HEK293 (cell line): ENCODE results near the gene RIT1.

Experiments used
- CTCF ChIA-PET: fragments of 350-600 bp; formaldehyde crosslinking; extraction: SDS; loops from one replicate; lab custom pipeline; 2021; ENCODE audit warnings: antibody characterized with exemption; lab: Yijun Ruan, JAX
- POLR2A ChIA-PET: fragments of 300-600 bp; formaldehyde crosslinking; extraction: SDS; loops from one replicate; lab custom pipeline; 2020; ENCODE audit warnings: antibody characterized with exemption, inconsistent platforms; lab: Yijun Ruan, JAX
- H3K27ac ChIP-seq: fragments of 200-500 bp; sonication (Bioruptor generic); 2 replicates; pipeline ENCODE4 v1.5.1; 2014; ENCODE audit warnings: low read depth, low read length, control low read depth, inconsistent platforms; ENCODE audit errors: extremely low read depth
- H3K36me3 ChIP-seq, 2 experiments: fragments of 200-500 bp in 1 of 2; sonication (Bioruptor generic) in 1 of 2; 1 replicate in 1 of 2; 2 replicates in 1 of 2; pipeline ENCODE4 v1.5.1; 2014 to 2017; ENCODE audit warnings: inconsistent platforms in 2 of 2, low read length in 2 of 2; ENCODE audit not compliant: control insufficient read depth in 2 of 2, insufficient read depth in 1 of 2
- H3K4me1 ChIP-seq: fragments of 200-500 bp; sonication (Bioruptor generic); 2 replicates; pipeline ENCODE4 v1.5.1; 2014; ENCODE audit warnings: mild to moderate bottlenecking, low read length, inconsistent platforms; ENCODE audit not compliant: control insufficient read depth, insufficient read depth
- H3K4me3 ChIP-seq: 2 replicates; pipeline ENCODE4 v1.5.1; 2011; ENCODE audit warnings: low read depth, mild to moderate bottlenecking, control low read depth, low read length, moderate library complexity
- H3K9me3 ChIP-seq: fragments of 200-500 bp; sonication (Bioruptor generic); 2 replicates; pipeline ENCODE4 v1.5.1; 2014; ENCODE audit warnings: low read depth, low read length, inconsistent platforms; ENCODE audit not compliant: control insufficient read depth, insufficient read depth
- EGR2 ChIP-seq: fragments of 450-650 bp; formaldehyde crosslinking; IDR thresholded peaks from 2 replicates; pipeline ENCODE4 v1.5.1; 2016; ENCODE audit warnings: low read depth, missing biosample characterization, missing genetic modification characterization
- GLIS1 ChIP-seq: fragments of 450-650 bp; formaldehyde crosslinking; IDR thresholded peaks from 2 replicates; pipeline ENCODE4 v1.5.1; 2016; ENCODE audit warnings: missing biosample characterization, missing genetic modification characterization
- KLF10 ChIP-seq: fragments of 450-650 bp; IDR thresholded peaks from 2 replicates; pipeline ENCODE4 v1.5.1; 2018; ENCODE audit warnings: missing biosample characterization, mild to moderate bottlenecking, missing genetic modification characterization
- KLF16 ChIP-seq: fragments of 450-650 bp; formaldehyde crosslinking; IDR thresholded peaks from 2 replicates; pipeline ENCODE4 v1.5.1; 2017; ENCODE audit warnings: missing biosample characterization, missing genetic modification characterization
- KLF7 ChIP-seq: fragments of 450-650 bp; formaldehyde crosslinking; IDR thresholded peaks from 2 replicates; pipeline ENCODE4 v1.5.1; 2016; ENCODE audit warnings: missing biosample characterization, missing genetic modification characterization, borderline replicate concordance
- KLF8 ChIP-seq: fragments of 450-650 bp; formaldehyde crosslinking; IDR thresholded peaks from 2 replicates; pipeline ENCODE4 v1.5.1; 2016; ENCODE audit warnings: missing biosample characterization, missing genetic modification characterization
- KLF9 ChIP-seq: fragments of 450-650 bp; formaldehyde crosslinking; IDR thresholded peaks from 2 replicates; pipeline ENCODE4 v1.5.1; 2016; ENCODE audit warnings: missing biosample characterization, missing genetic modification characterization, low read depth
- PRDM10 ChIP-seq: fragments of 450-650 bp; formaldehyde crosslinking; IDR thresholded peaks from 2 replicates; pipeline ENCODE4 v1.5.1; 2016; ENCODE audit warnings: missing biosample characterization, missing genetic modification characterization
- PRDM6 ChIP-seq: fragments of 450-650 bp; formaldehyde crosslinking; IDR thresholded peaks from 2 replicates; pipeline ENCODE4 v1.5.1; 2017; ENCODE audit warnings: missing biosample characterization, missing genetic modification characterization
- SP7 ChIP-seq: fragments of 450-650 bp; formaldehyde crosslinking; IDR thresholded peaks from 2 replicates; pipeline ENCODE4 v1.5.1; 2016; ENCODE audit warnings: missing biosample characterization, missing genetic modification characterization
- WT1 ChIP-seq: fragments of 450-650 bp; formaldehyde crosslinking; IDR thresholded peaks from 2 replicates; pipeline ENCODE4 v1.5.1; 2016; ENCODE audit warnings: missing biosample characterization, missing genetic modification characterization
- YY1 ChIP-seq: fragments of 450-650 bp; formaldehyde crosslinking; IDR thresholded peaks from 2 replicates; pipeline ENCODE4 v1.5.1; 2018; ENCODE audit warnings: missing biosample characterization, missing genetic modification characterization
- ZBTB1 ChIP-seq: fragments of 450-650 bp; formaldehyde crosslinking; IDR thresholded peaks from 2 replicates; pipeline ENCODE4 v1.5.1; 2016; ENCODE audit warnings: missing biosample characterization, missing genetic modification characterization
- ZBTB48 ChIP-seq: fragments of 450-650 bp; formaldehyde crosslinking; IDR thresholded peaks from 2 replicates; pipeline ENCODE4 v1.5.1; 2016; ENCODE audit warnings: missing biosample characterization, missing genetic modification characterization
- ZEB2 ChIP-seq: fragments of 450-650 bp; formaldehyde crosslinking; IDR thresholded peaks from 2 replicates; pipeline ENCODE4 v1.5.1; 2016; ENCODE audit warnings: missing biosample characterization, missing genetic modification characterization
- ZFHX2 ChIP-seq: fragments of 450-650 bp; formaldehyde crosslinking; conservative IDR thresholded peaks from 2 replicates; pipeline ENCODE4 v1.5.1; 2016; ENCODE audit warnings: missing biosample characterization, missing genetic modification characterization
- ZFP37 ChIP-seq: fragments of 450-650 bp; formaldehyde crosslinking; IDR thresholded peaks from 2 replicates; pipeline ENCODE4 v1.5.1; 2016; ENCODE audit warnings: missing biosample characterization, missing genetic modification characterization
- ZFP69B ChIP-seq: fragments of 450-650 bp; formaldehyde crosslinking; IDR thresholded peaks from 2 replicates; pipeline ENCODE4 v1.5.1; 2016; ENCODE audit warnings: missing biosample characterization, missing genetic modification characterization
- ZNF10 ChIP-seq: fragments of 450-650 bp; formaldehyde crosslinking; IDR thresholded peaks from 2 replicates; pipeline ENCODE4 v1.5.1; 2017; ENCODE audit warnings: missing biosample characterization, missing genetic modification characterization
- ZNF146 ChIP-seq: fragments of 450-650 bp; formaldehyde crosslinking; IDR thresholded peaks from 2 replicates; pipeline ENCODE4 v1.5.1; 2016; ENCODE audit warnings: missing biosample characterization, missing genetic modification characterization
- ZNF157 ChIP-seq: fragments of 450-650 bp; formaldehyde crosslinking; IDR thresholded peaks from 2 replicates; pipeline ENCODE4 v1.5.1; 2016; ENCODE audit warnings: missing biosample characterization, missing genetic modification characterization
- ZNF335 ChIP-seq: fragments of 450-650 bp; formaldehyde crosslinking; conservative IDR thresholded peaks from 2 replicates; pipeline ENCODE4 v1.5.1; 2016; ENCODE audit warnings: missing biosample characterization, missing genetic modification characterization
- ZNF560 ChIP-seq: fragments of 450-650 bp; formaldehyde crosslinking; IDR thresholded peaks from 2 replicates; pipeline ENCODE4 v1.5.1; 2017; ENCODE audit warnings: missing biosample characterization, missing genetic modification characterization, borderline replicate concordance
- ZNF629 ChIP-seq: fragments of 450-650 bp; formaldehyde crosslinking; IDR thresholded peaks from 2 replicates; pipeline ENCODE4 v1.5.1; 2017; ENCODE audit warnings: missing biosample characterization, missing genetic modification characterization
- ZNF664 ChIP-seq: fragments of 450-650 bp; formaldehyde crosslinking; IDR thresholded peaks from 2 replicates; pipeline ENCODE4 v1.5.1; 2016; ENCODE audit warnings: missing biosample characterization, missing genetic modification characterization
- ZNF677 ChIP-seq: fragments of 450-650 bp; IDR thresholded peaks from 2 replicates; pipeline ENCODE4 v1.5.0; 2018; ENCODE audit warnings: missing biosample characterization, mild to moderate bottlenecking, missing genetic modification characterization, moderate library complexity
- ZNF701 ChIP-seq: fragments of 450-650 bp; formaldehyde crosslinking; IDR thresholded peaks from 2 replicates; pipeline ENCODE4 v1.5.1; 2016; ENCODE audit warnings: missing biosample characterization, missing genetic modification characterization
- ZNF768 ChIP-seq: fragments of 450-650 bp; formaldehyde crosslinking; IDR thresholded peaks from 2 replicates; pipeline ENCODE4 v1.5.1; 2018; ENCODE audit warnings: missing biosample characterization, mild to moderate bottlenecking, missing genetic modification characterization
- ZNF843 ChIP-seq: fragments of 450-650 bp; formaldehyde crosslinking; IDR thresholded peaks from 2 replicates; pipeline ENCODE4 v1.5.1; 2016; ENCODE audit warnings: missing biosample characterization, missing genetic modification characterization
- ZSCAN30 ChIP-seq: fragments of 450-650 bp; IDR thresholded peaks from 2 replicates; pipeline ENCODE4 v1.5.1; 2018; ENCODE audit warnings: missing biosample characterization, mild to moderate bottlenecking, missing genetic modification characterization, moderate library complexity
- TF ChIP-seq, protein P1 (sequence below): fragments of 450-650 bp; formaldehyde crosslinking; IDR thresholded peaks from 2 replicates; pipeline ENCODE4 v1.5.1; 2016; ENCODE audit warnings: missing biosample characterization, missing genetic modification characterization

Gene RIT1, protein sequence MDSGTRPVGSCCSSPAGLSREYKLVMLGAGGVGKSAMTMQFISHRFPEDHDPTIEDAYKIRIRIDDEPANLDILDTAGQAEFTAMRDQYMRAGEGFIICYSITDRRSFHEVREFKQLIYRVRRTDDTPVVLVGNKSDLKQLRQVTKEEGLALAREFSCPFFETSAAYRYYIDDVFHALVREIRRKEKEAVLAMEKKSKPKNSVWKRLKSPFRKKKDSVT

DNA sequence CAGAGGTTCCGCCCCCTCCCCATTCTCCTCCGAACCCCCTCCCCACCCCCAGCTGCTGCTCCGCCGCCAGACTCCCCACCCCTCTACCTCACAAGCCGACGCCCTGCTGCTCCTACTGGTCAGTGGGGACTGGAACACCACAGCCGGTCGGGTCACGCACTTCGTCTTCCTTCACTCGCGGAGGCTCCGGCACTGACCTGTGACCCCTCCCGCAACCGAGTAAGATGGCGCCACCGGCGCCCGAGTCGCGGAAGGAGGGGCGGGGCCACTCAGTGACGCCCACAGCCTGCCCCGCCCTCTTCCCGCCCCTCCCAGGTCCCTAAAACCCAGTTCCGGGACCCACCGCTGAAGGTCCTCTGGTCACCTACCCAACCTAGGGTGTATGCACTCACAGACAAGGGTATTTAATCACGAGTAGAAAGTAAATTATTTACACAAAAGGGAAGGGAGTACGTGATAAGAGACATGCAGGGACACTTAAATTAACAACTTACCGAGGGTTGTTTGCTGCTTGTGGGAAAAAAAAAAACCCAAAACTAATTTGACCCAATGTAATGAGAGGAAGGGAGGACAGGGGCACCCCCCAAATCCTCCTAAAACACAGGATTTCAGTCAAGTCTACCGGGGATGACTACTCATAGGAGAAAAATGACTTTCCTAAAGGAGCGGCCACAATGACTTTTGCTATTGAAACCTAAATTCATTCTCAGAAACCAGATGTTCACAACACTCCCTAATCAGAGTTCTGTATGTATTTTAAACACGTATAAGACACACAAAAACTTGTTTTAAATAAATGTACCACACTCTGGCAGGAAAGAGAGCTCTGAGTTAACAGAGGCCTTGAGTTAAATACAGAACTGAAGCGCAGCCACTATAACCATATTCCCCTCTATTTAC is at the start of gene RIT1:
RIT1 (minus strand) TSS at position 194 of the 900 bp plus-strand sequence. CDS start 588 bp downstream, outside the sequence.
- CTCF ChIA-PET, result interaction anchor here (1.1 kb wide), 1 partner anchor 219 kb away, joined by 3 read pairs; no protein-coding TSS in a partner anchor
- H3K27ac ChIP-seq, result peak within 1 kb of the TSS; percentile 42
- 0 out of 2 replicates have a peak, but pooled peaks have one; percentile 11 for TF ChIP-seq ZSCAN30
- TF ChIP-seq ZEB2 (tag by site-specific recombination), result peak; percentile 81
- 0 out of 2 replicates have a peak, but pooled peaks have one; percentile 10 for TF ChIP-seq ZBTB1 (tag by site-specific recombination)
- peak; percentile 65; the same call in 1 of the 2 replicates for TF ChIP-seq YY1 (tag by site-specific recombination)
- peak; percentile 65 for TF ChIP-seq ZFHX2 (tag by site-specific recombination)
- TF ChIP-seq GLIS1 (tag by site-specific recombination), result peak; percentile 26; the same call in 1 of the 2 replicates
- TF ChIP-seq ZNF146 (tag by site-specific recombination), result 0 out of 2 replicates have a peak, but pooled peaks have one; percentile 9
- peak; percentile 45; the same call in 1 of the 2 replicates for TF ChIP-seq ZNF10 (tag by site-specific recombination)
- peak; percentile 61 for TF ChIP-seq ZNF629 (tag by site-specific recombination)
- TF ChIP-seq KLF16, result peak; percentile 91
- peak; percentile 90 for TF ChIP-seq KLF10 (tag by site-specific recombination)
- peak; percentile 96 for TF ChIP-seq KLF8 (tag by site-specific recombination)
- TF ChIP-seq WT1 (tag by site-specific recombination), result peak; percentile 100
- 0 out of 2 replicates have a peak, but pooled peaks have one; percentile 39 for TF ChIP-seq SP7 (tag by site-specific recombination)
- no peak for TF ChIP-seq ZNF560 (tag by site-specific recombination)
- TF ChIP-seq ZFP69B (tag by site-specific recombination), result peak; percentile 97
- no peak for TF ChIP-seq ZNF701 (tag by site-specific recombination)
- no peak for TF ChIP-seq ZNF843 (tag by site-specific recombination)
- TF ChIP-seq ZNF157 (tag by site-specific recombination), result no peak
- TF ChIP-seq EGR2 (tag by site-specific recombination), result peak; percentile 35; the same call in 1 of the 2 replicates
- TF ChIP-seq PRDM10 (tag by site-specific recombination), result peak; percentile 56; the same call in 1 of the 2 replicates
- TF ChIP-seq ZNF768, result no peak
- no peak for TF ChIP-seq ZFP37 (tag by site-specific recombination)
- peak; percentile 55; the same call in 1 of the 2 replicates for TF ChIP-seq ZBTB48 (tag by site-specific recombination)
- TF ChIP-seq KLF9, result peak; percentile 99
- peak; percentile 50 for TF ChIP-seq ZNF335
- no peak for TF ChIP-seq ZNF677 (tag by site-specific recombination)
- TF ChIP-seq ZNF664 (tag by site-specific recombination), result peak; percentile 26; the same call in 1 of the 2 replicates
- peak; percentile 81 for TF ChIP-seq PRDM6 (tag by site-specific recombination)
- TF ChIP-seq, protein P1, sequence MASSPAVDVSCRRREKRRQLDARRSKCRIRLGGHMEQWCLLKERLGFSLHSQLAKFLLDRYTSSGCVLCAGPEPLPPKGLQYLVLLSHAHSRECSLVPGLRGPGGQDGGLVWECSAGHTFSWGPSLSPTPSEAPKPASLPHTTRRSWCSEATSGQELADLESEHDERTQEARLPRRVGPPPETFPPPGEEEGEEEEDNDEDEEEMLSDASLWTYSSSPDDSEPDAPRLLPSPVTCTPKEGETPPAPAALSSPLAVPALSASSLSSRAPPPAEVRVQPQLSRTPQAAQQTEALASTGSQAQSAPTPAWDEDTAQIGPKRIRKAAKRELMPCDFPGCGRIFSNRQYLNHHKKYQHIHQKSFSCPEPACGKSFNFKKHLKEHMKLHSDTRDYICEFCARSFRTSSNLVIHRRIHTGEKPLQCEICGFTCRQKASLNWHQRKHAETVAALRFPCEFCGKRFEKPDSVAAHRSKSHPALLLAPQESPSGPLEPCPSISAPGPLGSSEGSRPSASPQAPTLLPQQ (tag by site-specific recombination), result peak; percentile 97
- TF ChIP-seq KLF7, result peak; percentile 55; the same call in 1 of the 2 replicates

More for the DNA sequence above, at the start of gene RIT1:
- Histone ChIP-seq H3K4me3 (peak within 1 kb of the TSS; percentile 89), H3K9me3 (no peaks in the 10 kb centered on the region), H3K4me1 (no peaks in the 10 kb centered on the region), H3K36me3 (peaks cover 73 to 82% of the 10 kb centered on the region in 2 experiments)
- POLR2A ChIA-PET, result no interaction called here
